Chondrocyte (in vitro differentiated cells): ENCODE measurements around the gene ACTR1A. TPM values are rescaled to one million over a fixed set of nuclear protein-coding genes. Genes with fewer than 3 reads are reported as not detected.

Experiments used
- DNase-seq: peaks from one replicate; pipeline ENCODE4 v3.0.0; 2021; ENCODE audit warnings: mixed read lengths, low spot score
- H3K27ac Mint-ChIP-seq: one replicate; pipeline ENCODE4 v1.8.0; 2021; ENCODE audit warnings: mild to moderate bottlenecking, moderate library complexity, mixed read lengths; ENCODE audit not compliant: unreplicated experiment
- H3K27me3 Mint-ChIP-seq: 2 replicates; pipeline ENCODE4 v1.8.0; 2021; ENCODE audit warnings: low read depth, mixed read lengths
- H3K36me3 Mint-ChIP-seq: 2 replicates; pipeline ENCODE4 v1.8.0; 2021; ENCODE audit warnings: low read depth, mixed read lengths
- H3K4me1 Mint-ChIP-seq: 2 replicates; pipeline ENCODE4 v1.8.0; 2021; ENCODE audit warnings: low read depth, mild to moderate bottlenecking, mixed read lengths
- H3K4me3 Mint-ChIP-seq: one replicate; pipeline ENCODE4 v1.8.0; 2021; ENCODE audit warnings: mild to moderate bottlenecking, moderate library complexity, mixed read lengths; ENCODE audit not compliant: unreplicated experiment
- H3K9me3 Mint-ChIP-seq: 2 replicates; pipeline ENCODE4 v1.8.0; 2021; ENCODE audit warnings: low read depth, mixed read lengths
- total RNA-seq: library from RNA; stranded (reverse); gene quantifications from 3 replicates; pipeline ENCODE4 v1.2.1, GENCODE V29; 2021
- TF ChIP-seq, protein P1 (sequence below): fragments of 200-600 bp; sonication (generic); IDR thresholded peaks from 2 replicates; pipeline ENCODE4 v1.5.0; 2021; ENCODE audit warnings: antibody characterized with exemption, mild to moderate bottlenecking, moderate library complexity

The ACTR1A gene
- total RNA-seq, 1 donor from 2014 or later, result 128 TPM

DNA sequence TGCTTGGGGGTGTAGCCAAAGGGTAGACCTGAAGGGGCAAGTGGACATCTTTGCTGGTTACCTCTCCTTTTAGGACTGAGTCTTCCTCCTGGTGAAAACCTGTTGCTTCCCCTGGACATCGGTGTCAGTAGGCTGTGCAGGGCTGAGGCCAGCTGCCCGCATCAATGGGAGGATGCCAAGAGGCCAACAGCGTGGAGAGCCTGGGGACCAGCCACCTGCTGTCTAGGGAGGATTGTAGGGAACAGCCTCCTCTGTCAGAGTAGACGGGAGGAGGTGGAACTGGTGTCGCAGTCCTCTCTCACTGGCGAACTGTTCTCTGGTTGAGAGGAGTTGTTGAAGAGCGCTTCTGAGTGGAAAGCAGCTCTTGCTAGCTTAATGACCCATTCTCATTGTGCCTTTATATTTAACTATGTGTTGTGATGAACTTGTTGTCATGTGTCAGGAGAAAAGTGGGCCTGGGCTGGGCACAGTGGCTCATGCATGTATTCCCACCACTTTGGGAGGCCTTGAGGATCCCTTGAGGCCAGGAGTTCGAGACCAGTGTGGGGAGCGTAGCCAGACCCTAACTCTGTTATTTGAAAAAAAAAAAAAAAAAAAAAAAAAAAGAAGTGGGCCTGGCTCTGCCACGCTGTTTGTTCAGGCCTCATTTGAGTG, 3.1 kb upstream of the ACTR1A start:
- H3K4me3 Mint-ChIP-seq, result peak overlapping the region; percentile 93
- no peaks in the 10 kb centered on the region for H3K9me3 Mint-ChIP-seq
- peak overlapping the region; percentile 27 for H3K27ac Mint-ChIP-seq
- H3K36me3 Mint-ChIP-seq, result peaks cover 2% of the 10 kb centered on the region
- H3K4me1 Mint-ChIP-seq, result peaks cover 24% of the 10 kb centered on the region
- TF ChIP-seq, protein P1, sequence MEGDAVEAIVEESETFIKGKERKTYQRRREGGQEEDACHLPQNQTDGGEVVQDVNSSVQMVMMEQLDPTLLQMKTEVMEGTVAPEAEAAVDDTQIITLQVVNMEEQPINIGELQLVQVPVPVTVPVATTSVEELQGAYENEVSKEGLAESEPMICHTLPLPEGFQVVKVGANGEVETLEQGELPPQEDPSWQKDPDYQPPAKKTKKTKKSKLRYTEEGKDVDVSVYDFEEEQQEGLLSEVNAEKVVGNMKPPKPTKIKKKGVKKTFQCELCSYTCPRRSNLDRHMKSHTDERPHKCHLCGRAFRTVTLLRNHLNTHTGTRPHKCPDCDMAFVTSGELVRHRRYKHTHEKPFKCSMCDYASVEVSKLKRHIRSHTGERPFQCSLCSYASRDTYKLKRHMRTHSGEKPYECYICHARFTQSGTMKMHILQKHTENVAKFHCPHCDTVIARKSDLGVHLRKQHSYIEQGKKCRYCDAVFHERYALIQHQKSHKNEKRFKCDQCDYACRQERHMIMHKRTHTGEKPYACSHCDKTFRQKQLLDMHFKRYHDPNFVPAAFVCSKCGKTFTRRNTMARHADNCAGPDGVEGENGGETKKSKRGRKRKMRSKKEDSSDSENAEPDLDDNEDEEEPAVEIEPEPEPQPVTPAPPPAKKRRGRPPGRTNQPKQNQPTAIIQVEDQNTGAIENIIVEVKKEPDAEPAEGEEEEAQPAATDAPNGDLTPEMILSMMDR, result no peak
- peak; percentile 68 for DNase-seq
- H3K27me3 Mint-ChIP-seq, result no peaks in the 10 kb centered on the region

DNA sequence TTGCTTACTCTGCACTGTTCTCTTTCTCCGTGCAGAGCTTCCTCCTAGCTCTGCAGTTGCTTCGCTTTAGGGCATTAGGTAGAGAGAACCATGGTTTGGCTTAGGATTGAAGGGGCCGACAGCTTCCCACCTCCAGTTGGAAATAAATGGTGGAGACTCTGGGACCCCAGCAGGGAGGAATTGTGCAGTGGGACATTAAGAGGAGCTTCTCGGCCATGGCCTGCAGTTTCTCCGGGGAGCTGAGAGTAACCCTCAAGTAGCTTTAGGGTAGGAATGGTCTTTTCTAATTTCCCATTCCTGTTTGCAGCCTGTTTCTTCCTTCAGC, 2.4 kb upstream of the ACTR1A start:
- peak overlapping the region; percentile 93 for H3K4me3 Mint-ChIP-seq
- peaks cover 2% of the 10 kb centered on the region for H3K36me3 Mint-ChIP-seq
- TF ChIP-seq, protein P1, result no peak
- peaks cover 26% of the 10 kb centered on the region for H3K4me1 Mint-ChIP-seq
- DNase-seq, result peak; percentile 17
- H3K27ac Mint-ChIP-seq, result peak overlapping the region; percentile 53
- H3K9me3 Mint-ChIP-seq, result no peaks in the 10 kb centered on the region
- no peaks in the 10 kb centered on the region for H3K27me3 Mint-ChIP-seq

DNA sequence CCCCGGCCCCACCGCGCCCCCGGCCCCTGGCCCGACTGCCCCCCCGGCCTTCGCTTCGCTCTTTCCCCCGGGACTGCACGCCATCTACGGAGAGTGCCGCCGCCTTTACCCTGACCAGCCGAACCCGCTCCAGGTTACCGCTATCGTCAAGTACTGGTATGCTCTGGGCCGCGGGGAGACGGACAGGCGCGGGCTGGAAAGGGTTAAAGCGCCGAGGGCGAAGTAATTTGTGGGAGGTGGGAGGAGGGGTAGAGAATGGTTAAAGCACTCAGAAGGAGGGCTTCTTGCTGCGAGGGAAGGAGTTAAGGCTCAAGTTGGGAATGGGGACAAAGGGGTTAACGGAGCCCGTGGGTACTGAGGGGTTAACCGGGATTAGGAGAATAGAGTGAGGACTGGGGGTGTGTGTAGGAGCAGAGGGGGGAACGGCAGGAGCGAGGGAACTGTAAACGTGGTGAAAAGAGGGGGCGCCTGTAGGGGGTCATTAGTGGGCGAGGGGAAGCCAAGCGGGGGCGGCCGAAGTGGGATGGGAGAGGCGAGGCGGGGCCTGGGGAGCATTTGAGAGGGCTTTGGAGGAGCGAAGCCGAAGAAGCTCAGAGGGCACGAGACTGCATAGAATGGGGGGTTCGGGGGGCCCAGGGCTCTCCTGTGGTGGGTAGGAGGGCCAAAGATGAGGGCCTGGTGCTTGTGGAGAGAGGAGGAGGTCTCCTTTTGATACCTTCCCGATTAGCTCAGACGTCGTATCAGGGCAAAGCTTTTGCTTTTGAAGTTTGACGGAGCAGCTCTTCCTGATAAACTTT, 1.9 kb upstream of the ACTR1A start:
- Mint-ChIP-seq H3K4me1 (peaks cover 28% of the 10 kb centered on the region), H3K27me3 (no peaks in the 10 kb centered on the region), H3K27ac (peak overlapping the region; percentile 53), H3K36me3 (peaks cover under 1% of the 10 kb centered on the region), H3K4me3 (peak overlapping the region; percentile 93), H3K9me3 (no peaks in the 10 kb centered on the region)
- DNase-seq, result peak; percentile 81
- TF ChIP-seq, protein P1, result no peak

GRCh38 chr10:102503264-102504178, 1.0 kb upstream of the ACTR1A start, which contains the start of gene SUFU:
SUFU (plus strand) TSS chr10:102503972; CDS start chr10:102504153, 181 bp downstream.
- peak within 1 kb of the TSS; percentile 93 for H3K4me3 Mint-ChIP-seq
- peak; percentile 96 for DNase-seq
- H3K9me3 Mint-ChIP-seq, result no peaks in the 10 kb centered on the region
- no peaks in the 10 kb centered on the region for H3K27me3 Mint-ChIP-seq
- no peaks in the 10 kb centered on the region for H3K36me3 Mint-ChIP-seq
- peaks cover 35% of the 10 kb centered on the region for H3K4me1 Mint-ChIP-seq
- H3K27ac Mint-ChIP-seq, result peak within 1 kb of the TSS; percentile 53
- TF ChIP-seq, protein P1, result peak; percentile 92

GRCh38 chr10:102502029-102502336, 529 bp downstream of the ACTR1A start:
- H3K36me3 Mint-ChIP-seq, result no peaks in the 10 kb centered on the region
- no peak overlapping the region for H3K4me3 Mint-ChIP-seq
- H3K4me1 Mint-ChIP-seq, result peaks cover 36% of the 10 kb centered on the region
- no peaks in the 10 kb centered on the region for H3K9me3 Mint-ChIP-seq
- no peak overlapping the region for H3K27ac Mint-ChIP-seq
- DNase-seq, result peak; percentile 99
- no peaks in the 10 kb centered on the region for H3K27me3 Mint-ChIP-seq
- TF ChIP-seq, protein P1, result no peak
